Endothelial cell of umbilical vein (primary cell): ENCODE results near the gene CCDC57.

Experiments
- CTCF ChIP-seq, 2 donors: IDR thresholded peaks; 1 replicate in 1 of 2; 2 replicates in 1 of 2; pipeline ENCODE4 v1.5.1; 2011; ENCODE audit warnings: low read length in 2 of 2, mild to moderate bottlenecking in 2 of 2, moderate library complexity in 2 of 2, control low read depth in 1 of 2, inconsistent platforms in 1 of 2, low read depth in 1 of 2; ENCODE audit not compliant: insufficient read depth in 1 of 2; ENCODE audit errors: extremely low read depth in 1 of 2
- EZH2 ChIP-seq: IDR thresholded peaks from 2 replicates; pipeline ENCODE4 v1.6.1; 2012; ENCODE audit warnings: borderline replicate concordance, low read depth, mild to moderate bottlenecking, moderate library complexity, low read length, inconsistent platforms; ENCODE audit not compliant: severe bottlenecking
- FOS ChIP-seq: IDR thresholded peaks from 2 replicates; pipeline ENCODE4 v1.6.1; 2011; ENCODE audit warnings: mild to moderate bottlenecking, low read length, moderate library complexity, borderline replicate concordance; ENCODE audit not compliant: insufficient read depth
- GATA2 ChIP-seq: IDR thresholded peaks from 2 replicates; pipeline ENCODE4 v1.7.0; 2011; ENCODE audit warnings: low read depth, mild to moderate bottlenecking, moderate library complexity, mixed read lengths, low read length; ENCODE audit not compliant: insufficient read length, insufficient read depth
- JUN ChIP-seq: IDR thresholded peaks from 2 replicates; pipeline ENCODE4 v1.6.1; 2011; ENCODE audit warnings: borderline replicate concordance, low read depth; ENCODE audit not compliant: insufficient read length, insufficient read depth
- MAX ChIP-seq: IDR thresholded peaks from 2 replicates; pipeline ENCODE4 v1.6.1; 2011; ENCODE audit not compliant: insufficient read depth, insufficient read length
- MYC ChIP-seq: IDR thresholded peaks from one replicate; pipeline ENCODE4 v1.6.1; 2011; ENCODE audit warnings: mild to moderate bottlenecking, low read depth, low read length
- POLR2A ChIP-seq: IDR thresholded peaks from 2 replicates; pipeline ENCODE4 v1.6.1; 2012; ENCODE audit warnings: low read depth, mild to moderate bottlenecking, control low read depth, low read length
- POLR2AphosphoS5 ChIP-seq: IDR thresholded peaks from 2 replicates; pipeline ENCODE4 v1.6.1; 2012; ENCODE audit warnings: low read depth, mild to moderate bottlenecking, control low read depth, low read length, moderate library complexity; ENCODE audit not compliant: insufficient read depth

GRCh38 chr17:82055023-82055964 is 157.3 kb downstream of the CCDC57 start:
- TF ChIP-seq CTCF (IDR thresholded peaks at IDR 0.05; ENCODE audit: extremely low read depth in 1 of 2, insufficient read depth in 1 of 2, low read depth in 1 of 2, low read length in 2 of 2), result no peak
- no peak for TF ChIP-seq POLR2A
- TF ChIP-seq POLR2AphosphoS5, result no peak
- no peak for TF ChIP-seq EZH2
- no peak for TF ChIP-seq MYC
- no peak for TF ChIP-seq MAX
- no peak for TF ChIP-seq GATA2
- no peak for TF ChIP-seq JUN
- no peak for TF ChIP-seq FOS
